CD4-positive, alpha-beta T cell treated with Interleukin-2 at 100 ng/mL for 4 hours (primary cell): ENCODE measurements around the gene BCAP31.

Experiments
- DNase-seq: peaks from one replicate; pipeline ENCODE4 v3.0.0-alpha.2; 2020; ENCODE audit warnings: low spot score

BCAP31 gene

DNA sequence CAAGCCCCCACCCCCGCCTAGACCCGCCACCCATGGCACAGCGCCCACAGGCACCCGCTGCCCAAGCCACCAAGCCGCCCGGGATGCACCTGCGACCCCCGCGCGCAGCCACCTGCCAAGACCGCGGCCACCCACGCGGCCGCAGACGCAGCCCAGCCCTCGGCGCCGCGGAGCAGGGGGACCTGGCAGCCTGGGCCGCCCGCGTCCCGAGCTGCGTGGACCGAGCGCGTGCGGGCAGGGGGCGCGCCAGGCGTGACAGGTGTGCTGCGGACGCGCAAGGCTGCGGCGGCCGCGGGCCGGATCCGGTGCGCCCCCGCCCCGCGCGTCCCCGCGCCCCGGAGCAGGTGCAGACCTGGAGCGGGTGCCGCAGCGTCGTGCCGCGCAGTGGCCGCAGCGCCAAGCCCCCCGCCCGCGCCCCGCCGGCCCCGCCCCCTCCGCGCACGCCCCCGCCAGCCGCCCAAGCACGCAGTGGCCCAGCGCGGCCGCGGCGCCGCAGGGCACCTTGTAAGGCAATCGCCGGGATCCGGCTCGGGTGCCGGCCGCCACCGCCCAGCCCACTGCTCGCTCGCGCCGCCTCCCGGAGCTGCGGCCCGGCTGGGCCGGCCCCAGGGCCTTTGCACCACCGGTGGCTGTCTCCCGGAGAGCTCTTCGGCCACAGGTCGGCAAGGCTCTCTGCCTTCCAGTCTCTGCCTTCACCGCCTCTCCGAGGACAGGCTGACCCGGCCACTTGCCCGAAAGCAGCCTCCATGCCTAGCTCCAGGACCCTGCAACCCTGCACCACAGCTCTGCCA lies 50.6 kb downstream of the BCAP31 start, which contains the start of gene PNCK:
PNCK (minus strand) TSS at position 386 of the 791 bp plus-strand sequence. CDS start 737 bp downstream, outside the sequence.
- DNase-seq, result no peak

DNA sequence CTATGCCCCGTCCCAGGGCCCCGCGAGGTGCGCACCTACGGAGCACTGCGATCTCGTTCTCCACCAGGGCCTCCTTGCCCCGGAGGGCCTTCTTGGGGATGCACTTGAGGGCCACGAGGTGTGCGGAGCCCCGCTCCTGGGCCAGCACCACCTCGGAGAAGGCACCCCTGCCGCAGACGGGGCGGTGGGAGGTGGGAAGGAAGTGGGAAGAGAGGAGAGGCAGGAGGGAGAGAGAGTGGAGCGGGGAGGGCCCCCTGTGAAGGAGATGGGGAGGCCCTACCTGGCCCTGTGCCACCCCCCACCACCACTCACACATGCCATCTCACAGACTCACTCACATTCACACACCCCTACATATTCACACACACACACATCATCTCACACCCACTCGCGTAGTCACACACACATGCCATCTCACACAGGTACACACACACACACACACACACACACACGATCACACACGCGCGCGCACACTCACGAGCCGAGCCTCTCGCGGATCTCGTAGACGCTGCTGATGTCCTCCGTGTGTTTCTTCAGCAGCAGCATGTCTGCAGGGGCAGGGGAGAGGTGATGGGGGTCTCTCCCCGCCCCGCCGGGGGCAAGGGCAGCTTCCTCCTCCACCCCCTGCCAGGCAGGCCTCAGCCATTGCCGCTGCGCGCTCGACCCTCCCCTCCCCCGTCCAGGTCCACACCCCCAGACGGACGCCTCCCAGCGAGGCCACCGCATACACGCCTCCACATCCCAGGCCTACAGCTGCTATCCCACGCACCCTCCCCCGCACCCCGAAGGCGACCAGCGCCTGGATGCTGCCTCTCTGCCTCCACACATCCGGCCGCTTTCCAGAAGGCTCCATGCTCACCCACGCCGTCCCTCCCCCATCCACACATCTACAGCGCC lies 51.4 kb downstream of the BCAP31 start:
- no peak for DNase-seq

DNA sequence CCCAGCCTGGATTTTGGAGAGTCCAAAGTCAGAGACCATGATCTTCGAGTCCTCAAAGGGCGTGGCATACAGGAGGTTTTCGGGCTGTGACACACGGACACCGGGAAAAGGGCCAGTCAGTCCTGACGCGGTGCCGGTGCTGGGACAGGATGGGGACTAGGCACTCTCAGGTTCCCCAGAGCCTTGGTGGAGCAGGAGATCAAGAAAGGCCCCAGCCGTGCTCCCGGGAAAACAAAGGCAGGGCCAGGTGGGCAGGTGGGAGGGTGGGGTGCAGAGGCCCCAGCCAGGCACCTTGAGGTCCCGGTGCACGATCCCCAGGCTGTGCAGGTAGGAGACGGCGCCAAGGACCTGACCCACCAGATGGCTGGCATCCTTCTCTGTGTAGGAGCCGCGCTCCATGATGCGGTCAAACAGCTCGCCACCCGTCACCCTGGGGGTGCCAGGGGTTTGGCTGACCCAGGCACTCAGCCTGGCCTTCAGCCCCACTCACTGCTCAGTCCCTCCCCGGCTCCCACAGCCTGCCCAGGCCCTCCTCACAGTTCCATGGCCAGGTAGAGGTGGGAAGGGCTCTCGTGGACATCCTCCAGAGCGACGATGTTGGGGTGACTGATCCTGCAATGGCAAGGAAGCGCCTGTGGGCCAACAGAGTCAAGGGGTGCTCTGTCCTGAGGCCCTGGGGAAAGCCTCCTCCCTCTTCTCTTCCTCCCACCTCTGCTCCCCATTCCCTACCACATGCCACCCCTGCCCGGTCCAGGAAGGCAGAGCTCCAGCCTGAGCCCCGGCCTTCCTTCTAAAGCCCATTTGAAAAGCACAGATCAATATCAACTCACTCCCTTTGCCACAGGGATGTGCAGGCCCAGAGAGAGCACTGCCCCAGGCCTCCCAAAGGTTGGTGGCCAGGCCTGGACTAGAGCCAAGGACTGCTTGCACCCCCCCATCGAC lies 52.3 kb downstream of the BCAP31 start:
- DNase-seq, result no peak

DNA sequence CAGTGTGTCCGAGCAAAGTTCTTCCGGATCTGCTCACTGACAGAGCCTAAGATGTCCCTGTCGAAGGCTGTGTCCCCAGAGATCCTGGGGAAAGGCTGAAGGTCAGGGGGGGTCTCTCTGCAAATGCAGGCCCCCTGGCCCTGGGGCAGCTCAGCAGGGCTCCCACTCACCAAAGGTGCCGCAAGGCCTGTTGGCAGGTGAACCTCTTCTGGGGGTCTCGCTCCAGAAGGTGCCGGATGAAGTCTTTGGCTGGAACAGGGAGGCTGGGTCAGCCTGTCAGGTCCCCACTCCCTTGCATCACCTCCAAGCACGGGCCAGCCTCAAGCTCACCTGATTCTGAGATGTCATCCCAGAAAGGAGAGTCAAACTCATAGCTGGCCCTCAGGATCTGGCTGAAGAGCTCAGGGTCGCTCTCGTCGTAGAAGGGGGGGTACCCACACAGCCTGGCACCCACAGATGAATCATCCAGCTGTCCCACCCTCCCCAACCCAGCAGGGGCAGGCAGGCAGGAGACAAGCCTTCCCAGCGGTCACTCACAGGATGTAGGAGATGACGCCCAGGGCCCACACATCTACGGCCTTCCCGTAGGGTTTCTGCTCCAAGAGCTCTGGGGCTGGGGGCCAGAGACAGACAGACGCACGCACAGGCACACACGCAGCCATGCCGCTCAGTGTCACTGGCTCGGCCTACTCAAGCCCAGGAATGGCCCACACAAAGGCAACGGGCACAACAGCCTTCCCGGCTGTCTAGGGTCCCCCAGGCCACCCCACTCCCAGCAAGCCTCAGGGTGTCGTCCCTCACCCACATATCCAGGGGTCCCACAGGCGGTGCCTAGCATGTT lies 53.2 kb downstream of the BCAP31 start:
- no peak for DNase-seq

DNA sequence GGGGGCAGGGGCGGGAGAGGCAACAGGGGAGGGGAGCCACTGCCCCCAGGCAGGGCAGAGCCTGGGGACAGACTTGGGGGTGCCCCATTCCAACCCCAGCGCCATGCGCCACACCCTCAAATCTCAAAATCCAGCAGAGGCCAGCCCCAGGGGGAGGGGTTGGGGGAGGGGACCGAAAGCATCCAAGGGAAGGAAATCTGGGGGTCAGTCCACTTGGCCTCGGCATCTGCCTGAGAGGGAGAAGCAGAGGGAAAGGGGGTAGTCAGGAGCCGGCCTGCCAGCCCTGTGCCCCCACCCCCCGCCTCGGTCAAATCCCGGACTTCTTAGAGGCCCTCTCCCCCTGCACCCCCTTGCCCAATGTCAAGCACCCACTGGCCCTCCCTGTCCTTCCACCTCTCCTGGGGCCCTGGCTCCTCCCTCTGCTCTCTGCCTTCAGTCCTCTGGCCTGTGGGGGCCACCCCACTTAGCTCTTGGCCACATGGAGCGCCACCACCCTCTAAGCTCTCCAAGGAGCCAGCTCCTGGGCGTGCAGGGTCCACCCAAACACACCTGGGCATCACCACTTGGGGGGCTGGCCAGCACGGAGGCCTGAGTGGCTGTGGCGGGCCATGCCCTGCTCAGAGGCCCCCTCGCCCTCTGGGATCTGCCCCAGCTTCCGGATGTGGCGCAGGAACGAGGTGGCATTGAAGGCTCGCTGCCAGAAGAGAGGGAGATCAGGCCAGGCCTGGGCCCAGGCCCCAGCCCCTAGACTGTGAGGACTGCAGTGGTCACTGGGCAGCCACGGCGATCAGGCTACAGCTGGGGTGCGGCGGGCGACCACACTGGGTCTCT lies 54.1 kb downstream of the BCAP31 start:
- DNase-seq, result no peak

DNA sequence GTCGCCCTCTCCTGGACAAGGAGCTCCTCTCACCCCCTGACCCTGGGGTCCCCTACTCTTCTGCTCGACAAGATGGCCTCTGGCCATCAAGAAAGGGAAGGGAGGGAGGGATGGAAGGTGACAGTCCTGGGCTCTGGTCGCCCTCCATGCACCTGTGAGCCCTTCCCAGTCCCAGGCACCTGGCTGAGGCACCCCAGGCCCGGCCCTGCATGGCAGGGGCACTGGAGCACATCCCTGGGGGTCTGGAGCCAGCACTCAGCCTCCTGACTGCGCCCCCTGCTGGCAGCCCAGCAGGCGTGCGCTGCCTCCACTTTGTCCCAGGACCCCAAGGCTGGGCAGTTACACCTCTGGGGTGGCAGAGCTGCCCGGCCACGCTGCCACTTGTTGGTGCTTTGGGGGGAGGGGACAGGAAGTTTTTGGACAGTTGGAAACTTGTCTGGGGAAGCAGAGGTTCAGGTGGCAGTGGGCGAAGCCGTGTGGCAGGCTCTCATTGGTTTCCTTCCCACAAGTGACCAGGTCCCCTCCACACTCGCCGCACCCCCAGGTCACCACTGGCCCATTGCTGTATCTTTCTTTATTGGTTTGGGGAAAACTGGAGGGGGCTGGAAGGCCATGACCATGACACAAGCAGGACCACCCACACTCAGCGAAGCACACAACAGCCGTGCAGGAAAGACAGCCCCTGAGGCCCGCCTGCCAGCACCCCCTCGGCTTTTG lies 54.9 kb downstream of the BCAP31 start:
- peak; percentile 29 for DNase-seq

- DNase-seq, result no peak
Observed at GRCh38 chrX:153668423-153669173, 55.6 kb downstream of the BCAP31 start.

DNA sequence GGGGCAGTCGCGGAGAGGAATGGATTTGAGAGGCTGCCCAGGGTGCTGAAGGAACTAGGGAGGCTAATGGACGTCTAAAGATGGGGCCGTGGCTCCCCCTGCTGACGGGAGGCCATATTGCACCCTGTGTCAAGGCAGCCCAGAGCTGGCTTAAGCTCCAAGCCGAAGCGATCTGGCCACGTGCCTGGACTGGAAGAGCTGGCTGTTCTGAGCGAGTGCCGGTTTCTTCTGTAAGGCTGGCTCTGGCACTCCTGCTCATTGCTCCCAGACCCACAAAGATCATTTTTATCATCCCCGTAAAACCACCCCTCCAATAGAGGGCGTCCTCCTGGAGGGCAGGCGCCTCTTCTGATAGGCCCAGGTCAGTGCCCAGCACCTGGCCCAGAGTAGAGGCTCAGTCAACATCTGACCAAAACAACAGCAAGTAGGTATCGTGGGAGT lies 56.2 kb downstream of the BCAP31 start:
- peak; percentile 76 for DNase-seq

- no peak for DNase-seq
Observed at GRCh38 chrX:153667281-153667955, 56.8 kb downstream of the BCAP31 start.

DNA sequence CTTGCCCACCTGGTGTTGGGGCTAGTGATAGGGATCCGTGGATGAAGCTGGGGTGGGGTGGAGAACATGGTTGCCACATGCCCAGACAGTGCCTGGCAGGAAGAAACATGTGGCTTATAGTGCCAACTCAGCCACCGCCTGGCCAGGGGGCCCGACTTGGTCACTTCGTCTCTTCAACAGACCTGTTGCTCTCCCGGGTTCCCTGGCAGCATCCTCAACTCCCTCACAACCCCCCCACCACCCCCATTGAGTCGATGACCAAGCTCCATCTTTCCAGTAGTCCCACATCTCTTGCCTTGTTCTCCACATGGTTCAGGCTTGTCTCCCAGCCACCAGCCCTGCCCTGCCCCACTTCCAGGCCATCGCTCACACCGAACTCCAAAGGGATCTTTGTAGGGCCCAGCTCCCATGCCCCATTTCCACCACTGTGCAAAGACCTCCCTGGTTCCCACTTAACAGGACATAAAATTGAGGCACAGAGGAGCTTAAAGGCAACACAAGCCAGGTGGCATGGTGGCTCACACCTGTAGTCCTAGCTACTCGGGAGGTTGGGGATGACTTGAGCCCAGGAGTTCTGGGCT lies 58.4 kb downstream of the BCAP31 start:
- no peak for DNase-seq

DNA sequence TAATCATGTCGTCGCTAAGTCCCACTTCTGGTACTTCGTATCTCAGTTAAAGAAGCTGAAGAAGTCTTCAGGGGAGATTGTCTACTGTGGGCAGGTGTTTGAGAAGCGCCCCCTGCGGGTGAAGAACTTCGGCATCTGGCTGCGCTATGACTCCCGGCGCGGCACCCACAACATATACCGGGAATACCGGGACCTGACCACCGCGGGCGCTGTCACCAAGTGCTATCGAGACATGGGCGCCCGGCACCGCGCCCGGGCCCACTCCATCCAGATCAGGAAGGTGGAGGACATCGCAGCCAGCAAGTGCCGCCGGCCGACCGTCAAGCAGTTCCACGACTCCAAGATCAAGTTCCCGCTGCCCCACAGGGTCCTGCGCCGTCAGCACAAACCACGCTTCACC lies 61.9 kb downstream of the BCAP31 start:
- DNase-seq, result peak; percentile 60

DNA sequence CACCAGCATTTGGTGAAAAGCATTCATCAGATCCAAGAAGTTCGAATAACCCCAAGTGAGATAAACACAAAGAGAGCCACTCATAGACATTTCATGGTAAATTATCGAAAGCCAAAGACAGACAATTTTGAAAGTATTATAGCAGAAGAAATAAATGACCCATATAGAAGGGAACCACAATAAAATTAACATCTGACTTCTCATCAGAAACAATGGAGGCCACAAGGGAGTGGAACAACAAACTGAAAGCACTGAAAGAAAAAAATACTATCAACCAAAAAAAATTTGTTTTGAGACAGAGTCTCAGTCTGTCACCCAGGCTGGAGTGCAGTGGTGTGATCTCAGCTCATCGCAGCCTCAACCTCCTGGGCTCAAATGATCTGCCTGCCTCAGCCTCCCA lies 64.9 kb downstream of the BCAP31 start:
- no peak for DNase-seq

- no peak for DNase-seq
Observed at GRCh38 chrX:153657161-153657560, 67.0 kb downstream of the BCAP31 start.

- no peak for DNase-seq
Observed at GRCh38 chrX:153653556-153653955, 70.6 kb downstream of the BCAP31 start.

- no peak for DNase-seq
Observed at GRCh38 chrX:153651540-153652079, 72.6 kb downstream of the BCAP31 start.

- no peak for DNase-seq
Observed at GRCh38 chrX:153650959-153651358, 73.2 kb downstream of the BCAP31 start.
